GM03348 (cell line): ENCODE results near the gene ATP5PO.

Experiments used
- DNase-seq: peaks from one replicate; pipeline ENCODE4 v3.0.0; 2012; ENCODE audit warnings: low spot score

Gene ATP5PO

GRCh38 chr21:33898586-33898985, 17.0 kb downstream of the ATP5PO start:
- DNase-seq = no peak

- no peak for DNase-seq
These were observed 17.9 kb downstream of the ATP5PO start for GRCh38 chr21:33897739-33898138.

GRCh38 chr21:33897098-33897497, 18.5 kb downstream of the ATP5PO start:
- no peak for DNase-seq

GRCh38 chr21:33896691-33897090, 18.9 kb downstream of the ATP5PO start:
- DNase-seq = no peak

GRCh38 chr21:33895356-33895755, 20.2 kb downstream of the ATP5PO start:
- no peak for DNase-seq

- DNase-seq = peak; percentile 91
These were observed 20.8 kb downstream of the ATP5PO start for GRCh38 chr21:33894736-33895288.

GRCh38 chr21:33893917-33894316, 21.7 kb downstream of the ATP5PO start:
- DNase-seq = no peak

GRCh38 chr21:33892853-33893252, 22.8 kb downstream of the ATP5PO start:
- no peak for DNase-seq

GRCh38 chr21:33890187-33890586, 25.4 kb downstream of the ATP5PO start:
- DNase-seq = no peak

GRCh38 chr21:33886321-33886720, 29.3 kb downstream of the ATP5PO start:
- DNase-seq = no peak

- no peak for DNase-seq
These were observed 30.5 kb downstream of the ATP5PO start for GRCh38 chr21:33885172-33885514.

GRCh38 chr21:33884376-33885171, 31.0 kb downstream of the ATP5PO start:
- peak; percentile 79 for DNase-seq

- no peak for DNase-seq
These were observed 32.5 kb downstream of the ATP5PO start for GRCh38 chr21:33883118-33883517.

- DNase-seq = no peak
These were observed 33.7 kb downstream of the ATP5PO start for GRCh38 chr21:33881689-33882440.

- DNase-seq = no peak
These were observed 35.0 kb downstream of the ATP5PO start for GRCh38 chr21:33880626-33881025.

GRCh38 chr21:33878824-33879223, 36.8 kb downstream of the ATP5PO start:
- no peak for DNase-seq

GRCh38 chr21:33875026-33875695, 40.4 kb downstream of the ATP5PO start:
- no peak for DNase-seq

- DNase-seq = no peak
These were observed 41.4 kb downstream of the ATP5PO start for GRCh38 chr21:33874161-33874560.

GRCh38 chr21:33872881-33873515, 42.6 kb downstream of the ATP5PO start:
- DNase-seq = no peak

GRCh38 chr21:33871171-33871570, 44.4 kb downstream of the ATP5PO start:
- DNase-seq = no peak

- no peak for DNase-seq
These were observed 44.8 kb downstream of the ATP5PO start for GRCh38 chr21:33870768-33871167.

GRCh38 chr21:33869873-33870272, 45.7 kb downstream of the ATP5PO start:
- no peak for DNase-seq
